Endothelial cell of umbilical vein (primary cell): ENCODE measurements around the gene RNF5. TPM values are rescaled to one million over a fixed set of nuclear protein-coding genes. Genes with fewer than 3 reads are reported as not detected.

Experiments
- BruUV-seq: library from RNA; stranded (reverse); fragments of 400-500 nt; replicated peaks from 2 replicates; lab custom pipeline; 2021; lab: Mats Ljungman, UMichigan
- CTCF ChIA-PET: fragments of 300-600, 350-600 bp; sonication (Branson Sonifier 250); formaldehyde crosslinking; loops from one replicate; lab custom pipeline; 2021; ENCODE audit warnings: antibody characterized with exemption, inconsistent platforms; lab: Charles Lee
- POLR2A ChIA-PET: fragments of 300-600, 350-600 bp; sonication (Branson Sonifier 250); formaldehyde crosslinking; loops from one replicate; lab custom pipeline; 2021; ENCODE audit warnings: antibody characterized with exemption, inconsistent platforms; lab: Charles Lee
- DNase-seq: peaks from one replicate; pipeline ENCODE4 v3.0.0-alpha.2; 2011; ENCODE audit warnings: low read depth, low spot score
- FAIRE-seq: peaks from 2 replicates; lab custom pipeline; 2011; peaks lifted over from hg19 to GRCh38; lab: Jason Lieb, UNC
- H2AFZ ChIP-seq: 2 replicates; pipeline ENCODE4 v1.6.0; 2012; ENCODE audit warnings: low read depth, low read length, control low read depth, inconsistent platforms
- H3K27ac ChIP-seq: 2 replicates; pipeline ENCODE4 v1.5.1; 2011; ENCODE audit warnings: low read depth, mild to moderate bottlenecking, control low read depth, low read length, moderate library complexity; ENCODE audit not compliant: insufficient read depth
- H3K27me3 ChIP-seq, 2 experiments: 2 replicates each; pipeline versions ENCODE4 v1.6.0 to v1.6.1; 2011; ENCODE audit warnings: low read length in 2 of 2, mixed read lengths in 1 of 2; ENCODE audit not compliant: control insufficient read depth in 2 of 2, insufficient read depth in 2 of 2
- H3K36me3 ChIP-seq, 2 experiments: 2 replicates in 1 of 2; 3 replicates in 1 of 2; pipeline ENCODE4 v1.5.1; 2011; ENCODE audit warnings: low read length in 2 of 2, mild to moderate bottlenecking in 1 of 2, moderate library complexity in 1 of 2; ENCODE audit not compliant: control insufficient read depth in 2 of 2, insufficient read depth in 2 of 2; ENCODE audit errors: extremely low read depth in 1 of 2
- H3K4me1 ChIP-seq: 3 replicates; pipeline ENCODE4 v1.5.1; 2011; ENCODE audit warnings: mild to moderate bottlenecking, low read length; ENCODE audit not compliant: control insufficient read depth, insufficient read depth; ENCODE audit errors: extremely low read depth
- H3K4me2 ChIP-seq: 2 replicates; pipeline ENCODE4 v1.6.1; 2011; ENCODE audit warnings: low read length, control low read depth, mixed read lengths; ENCODE audit not compliant: insufficient read depth
- H3K4me3 ChIP-seq, 3 experiments: fragments of 200-600 bp in 1 of 3; sonication (generic), shearing (Covaris generic) in 1 of 3; replicated peaks in 1 of 3; 2 replicates each; pipeline ENCODE4 v1.5.1; 2011 to 2016; ENCODE audit warnings: control low read depth in 3 of 3, low read length in 3 of 3, mild to moderate bottlenecking in 2 of 3, inconsistent platforms in 1 of 3, low read depth in 1 of 3, moderate library complexity in 1 of 3; ENCODE audit not compliant: insufficient read depth in 1 of 3
- H3K79me2 ChIP-seq: 2 replicates; pipeline ENCODE4 v1.6.0; 2012; ENCODE audit warnings: low read length, inconsistent platforms; ENCODE audit not compliant: control insufficient read depth, insufficient read depth
- H3K9ac ChIP-seq: replicated peaks from 2 replicates; pipeline ENCODE3; 2011; ENCODE audit warnings: low read length, control low read depth; ENCODE audit not compliant: insufficient read depth; ENCODE audit errors: extremely low read depth
- H3K9me1 ChIP-seq: replicated peaks from 3 replicates; pipeline ENCODE4 v1.6.0; 2011; ENCODE audit warnings: mild to moderate bottlenecking, low read length; ENCODE audit not compliant: control insufficient read depth, insufficient read depth; ENCODE audit errors: extremely low read depth
- H3K9me3 ChIP-seq: replicated peaks from 2 replicates; pipeline ENCODE4 v1.5.1; 2012; ENCODE audit warnings: low read length, inconsistent platforms; ENCODE audit not compliant: control insufficient read depth, insufficient read depth
- H4K20me1 ChIP-seq: replicated peaks from 2 replicates; pipeline ENCODE3; 2011; ENCODE audit warnings: mild to moderate bottlenecking, low read length; ENCODE audit not compliant: control insufficient read depth, insufficient read depth; ENCODE audit errors: extremely low read depth
- CTCF ChIP-seq, 2 donors: IDR thresholded peaks; 1 replicate in 1 of 2; 2 replicates in 1 of 2; pipeline ENCODE4 v1.5.1; 2011; ENCODE audit warnings: low read length in 2 of 2, mild to moderate bottlenecking in 2 of 2, moderate library complexity in 2 of 2, control low read depth in 1 of 2, inconsistent platforms in 1 of 2, low read depth in 1 of 2; ENCODE audit not compliant: insufficient read depth in 1 of 2; ENCODE audit errors: extremely low read depth in 1 of 2
- EZH2 ChIP-seq: IDR thresholded peaks from 2 replicates; pipeline ENCODE4 v1.6.1; 2012; ENCODE audit warnings: borderline replicate concordance, low read depth, mild to moderate bottlenecking, moderate library complexity, low read length, inconsistent platforms; ENCODE audit not compliant: severe bottlenecking
- FOS ChIP-seq: IDR thresholded peaks from 2 replicates; pipeline ENCODE4 v1.6.1; 2011; ENCODE audit warnings: mild to moderate bottlenecking, low read length, moderate library complexity, borderline replicate concordance; ENCODE audit not compliant: insufficient read depth
- GATA2 ChIP-seq: IDR thresholded peaks from 2 replicates; pipeline ENCODE4 v1.7.0; 2011; ENCODE audit warnings: low read depth, mild to moderate bottlenecking, moderate library complexity, mixed read lengths, low read length; ENCODE audit not compliant: insufficient read length, insufficient read depth
- JUN ChIP-seq: IDR thresholded peaks from 2 replicates; pipeline ENCODE4 v1.6.1; 2011; ENCODE audit warnings: borderline replicate concordance, low read depth; ENCODE audit not compliant: insufficient read length, insufficient read depth
- MAX ChIP-seq: IDR thresholded peaks from 2 replicates; pipeline ENCODE4 v1.6.1; 2011; ENCODE audit not compliant: insufficient read depth, insufficient read length
- MYC ChIP-seq: IDR thresholded peaks from one replicate; pipeline ENCODE4 v1.6.1; 2011; ENCODE audit warnings: mild to moderate bottlenecking, low read depth, low read length
- POLR2A ChIP-seq: IDR thresholded peaks from 2 replicates; pipeline ENCODE4 v1.6.1; 2012; ENCODE audit warnings: low read depth, mild to moderate bottlenecking, control low read depth, low read length
- POLR2AphosphoS5 ChIP-seq: IDR thresholded peaks from 2 replicates; pipeline ENCODE4 v1.6.1; 2012; ENCODE audit warnings: low read depth, mild to moderate bottlenecking, control low read depth, low read length, moderate library complexity; ENCODE audit not compliant: insufficient read depth
- dilution Hi-C: fragments of 300-500 bp; cut with MboI; formaldehyde crosslinking; loops from one replicate; pipeline ENCODE4 v1.15.0; 2019; ENCODE audit warnings: low sequenced_read_pairs; ENCODE audit not compliant: extremely low pct_ligation_motif_present
- intact Hi-C: fragments of 100-400 bp; cut with micrococcal nuclease; formaldehyde crosslinking; loops from one replicate; pipeline ENCODE4 v1.10.0; 2022
- polyA plus RNA-seq, 4 experiments: library from polyadenylated mRNA; depleted of rRNA in 3 of 4; stranded (reverse) in 3 of 4; unstranded in 1 of 4; fragments of >200 nt; gene quantifications; 2 replicates each; pipeline versions ENCODE4 v1.2.1 to v1.2.3, GENCODE V29; 2011 to 2012; ENCODE audit warnings: missing spikeins in 1 of 4
- total RNA-seq: library from RNA; stranded (reverse); gene quantifications from 2 replicates; pipeline ENCODE4 v1.2.3, GENCODE V29; 2021

RNF5 gene
- total and polyA plus RNA-seq, 2 donors (not counting 3 experiments of a cell fraction or from before 2014, with no cell fraction given): 49.2 to 100 TPM

- TSS peak; percentile 66 for BruUV-seq
- H3K36me3 ChIP-seq: peaks cover 7 to 21% of the 10 kb centered on the region in 2 experiments
- CTCF ChIA-PET: interaction anchor here (0.9 kb wide), 1 partner anchor 14 kb away, joined by 3 read pairs; no protein-coding TSS in a partner anchor
Observed at GRCh38 chr6:32168807-32169591, 9.2 kb upstream of the RNF5 start.

DNA sequence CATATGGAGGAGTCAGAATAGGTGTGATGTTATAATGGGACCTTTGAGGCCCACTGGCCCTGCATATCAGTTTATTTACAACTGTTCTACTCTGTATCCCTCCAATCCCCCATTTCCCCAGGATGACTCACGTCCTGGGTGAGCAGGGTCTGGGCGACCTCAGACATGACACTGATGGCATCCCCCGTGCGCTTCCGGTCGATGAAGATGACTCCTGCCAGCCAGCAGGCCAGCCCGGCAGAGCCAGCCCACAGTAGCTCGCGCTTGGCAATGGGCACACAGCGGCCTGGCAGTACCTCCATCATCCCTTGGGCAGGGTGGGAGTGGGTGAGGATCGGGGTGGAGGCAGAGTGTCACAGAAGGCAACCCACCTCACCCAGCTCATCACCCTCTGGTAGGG is 7.9 kb upstream of the RNF5 start:
- BruUV-seq: no TSS peak
- Histone ChIP-seq H2AFZ (no peak overlapping the region), H3K4me1 (peaks cover 7% of the 10 kb centered on the region), H3K9ac (no peak overlapping the region), H3K27me3 (no peaks in the 10 kb centered on the region), H3K79me2 (peaks cover 11% of the 10 kb centered on the region), H4K20me1 (no peaks in the 10 kb centered on the region), H3K4me3 (no peak overlapping the region), H3K4me2 (no peak overlapping the region), H3K9me3 (no peaks in the 10 kb centered on the region), H3K9me1 (no peaks in the 10 kb centered on the region), H3K36me3 (peaks cover 7 to 21% of the 10 kb centered on the region in 2 experiments), H3K27ac (no peak overlapping the region)
- no peak for TF ChIP-seq MYC
- TF ChIP-seq JUN: no peak
- no peak for TF ChIP-seq FOS
- TF ChIP-seq POLR2A: no peak
- no peak for TF ChIP-seq EZH2
- TF ChIP-seq MAX: no peak
- TF ChIP-seq GATA2: no peak
- no peak for TF ChIP-seq CTCF (IDR thresholded peaks at IDR 0.05; ENCODE audit: extremely low read depth in 1 of 2, insufficient read depth in 1 of 2, low read depth in 1 of 2, low read length in 2 of 2)
- no peak for TF ChIP-seq POLR2AphosphoS5
- ChIA-PET CTCF (interaction anchor here (0.6 kb wide), 1 partner anchor 488 kb away, joined by 3 read pairs; no protein-coding TSS in a partner anchor), POLR2A (no interaction called here)
- FAIRE-seq: no peak
- intact Hi-C loops (no loop called here), dilution Hi-C loops (no loop called here)
- DNase-seq: no peak

More at GRCh38 chr6:32168807-32169591, 9.2 kb upstream of the RNF5 start:
- H3K79me2 ChIP-seq: no peaks in the 10 kb centered on the region
- POLR2A ChIA-PET: no interaction called here
- H3K4me1 ChIP-seq: no peaks in the 10 kb centered on the region
- TF ChIP-seq POLR2A (no peak), MAX (no peak), GATA2 (no peak)
- no peak overlapping the region for H3K4me3 ChIP-seq
- DNase-seq: no peak
- no peak for FAIRE-seq
- no peaks in the 10 kb centered on the region for H3K9me3 ChIP-seq
- H3K4me2 ChIP-seq: no peak overlapping the region
- dilution Hi-C loops (no loop called here), intact Hi-C loops (no loop called here)
- H3K9ac ChIP-seq: no peak overlapping the region
- no peaks in the 10 kb centered on the region for H3K9me1 ChIP-seq
- no peak overlapping the region for H3K27ac ChIP-seq
- H3K27me3 ChIP-seq: no peaks in the 10 kb centered on the region
- H2AFZ ChIP-seq: no peak overlapping the region
- H4K20me1 ChIP-seq: no peaks in the 10 kb centered on the region
